GM10266 (cell line): ENCODE measurements around the gene TTC39C.

Source experiments
- DNase-seq: peaks from one replicate; pipeline ENCODE4 v3.0.0; 2012; ENCODE audit errors: extremely low spot score
- CTCF ChIP-seq: IDR thresholded peaks from 2 replicates; pipeline ENCODE4 v1.5.1; 2012; ENCODE audit warnings: mild to moderate bottlenecking, low read depth; ENCODE audit not compliant: control insufficient read depth, insufficient read depth; ENCODE audit errors: missing control alignments

TTC39C gene

GRCh38 chr18:24161304-24161703 is 146.8 kb downstream of the TTC39C start:
- no peak for DNase-seq
- no peak for TF ChIP-seq CTCF

GRCh38 chr18:24168496-24168895 is 153.9 kb downstream of the TTC39C start:
- no peak for DNase-seq
- no peak for TF ChIP-seq CTCF

DNA sequence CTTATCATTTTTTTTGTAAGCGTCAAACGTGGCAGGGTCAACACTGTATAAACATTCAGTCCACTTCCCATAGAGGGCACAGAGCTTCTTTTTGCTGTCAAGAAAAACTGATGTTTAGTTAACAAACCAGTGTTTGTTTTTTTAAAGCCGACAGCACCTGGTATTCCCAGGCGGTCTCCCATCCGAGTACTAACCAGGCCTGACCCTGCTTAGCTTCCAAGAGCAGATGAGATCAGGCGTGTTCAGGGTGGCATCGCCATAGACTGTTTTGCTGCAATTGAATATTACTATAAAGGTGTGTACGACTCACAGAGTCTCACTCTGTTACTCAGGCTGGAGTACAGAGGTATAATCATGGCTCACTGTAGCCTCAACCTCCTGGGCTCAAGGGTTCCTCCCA is 155.8 kb downstream of the TTC39C start:
- TF ChIP-seq CTCF = no peak
- DNase-seq = no peak

DNA sequence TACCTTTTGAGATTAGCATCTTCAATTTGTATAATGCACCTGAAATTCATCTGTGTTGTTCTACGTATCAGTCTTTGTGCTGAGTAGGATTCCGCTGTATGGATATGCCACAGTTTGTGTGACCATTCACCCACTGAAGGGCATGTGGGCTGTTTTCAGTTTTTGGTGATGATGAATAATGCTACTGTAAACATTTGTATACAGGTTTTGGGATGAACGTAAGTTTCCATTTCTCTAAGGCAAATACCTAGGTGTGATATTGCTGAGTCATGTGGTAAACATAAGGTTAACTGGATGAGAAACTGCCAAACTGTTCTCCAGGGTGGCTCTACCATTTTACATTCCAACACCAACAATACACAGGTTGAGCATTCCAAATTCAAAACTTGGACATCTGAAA is 159.4 kb downstream of the TTC39C start:
- no peak for DNase-seq
- no peak for TF ChIP-seq CTCF

- TF ChIP-seq CTCF = peak; percentile 54
- peak; percentile 64 for DNase-seq
Measured at GRCh38 chr18:24176727-24177416, 162.3 kb downstream of the TTC39C start.

- TF ChIP-seq CTCF = no peak
- no peak for DNase-seq
Measured at GRCh38 chr18:24177499-24178133, 163.1 kb downstream of the TTC39C start.

DNA sequence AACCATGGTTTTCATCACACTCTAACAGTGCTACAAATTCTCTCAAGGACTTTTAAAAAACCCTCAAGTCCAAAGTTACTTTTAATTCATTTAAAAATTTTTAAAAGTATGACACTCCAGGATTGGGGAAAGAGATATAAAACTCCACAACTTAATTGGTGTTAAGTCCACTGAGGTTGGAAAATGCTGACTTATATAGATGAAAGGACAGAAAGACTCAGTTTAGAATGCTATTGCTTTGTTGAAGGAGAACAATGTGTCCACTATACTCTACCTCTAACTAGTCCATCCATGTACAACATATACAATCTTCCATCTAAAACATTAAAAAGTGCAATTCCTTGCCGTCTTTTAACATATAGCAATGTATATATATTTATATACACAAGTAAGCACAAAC is 165.5 kb downstream of the TTC39C start:
- no peak for TF ChIP-seq CTCF
- DNase-seq = no peak
